Measurements from ENCODE around the gene SGMS1.

DNA sequence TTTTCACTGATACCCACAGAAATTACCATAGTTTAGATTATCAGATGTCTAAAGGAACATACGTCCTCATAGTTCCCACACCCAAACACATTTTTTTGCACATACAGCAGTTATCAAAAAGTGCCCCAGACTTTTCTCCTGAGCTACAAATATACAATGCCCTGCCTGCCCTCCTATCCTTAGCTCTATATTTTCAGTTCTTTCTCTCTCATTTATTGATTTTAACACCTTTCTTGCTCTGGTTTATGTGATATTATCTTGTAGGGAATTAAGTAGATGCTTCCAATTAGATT lies 25.1 kb upstream of the SGMS1 start:
- TF ChIP-seq, protein P1, sequence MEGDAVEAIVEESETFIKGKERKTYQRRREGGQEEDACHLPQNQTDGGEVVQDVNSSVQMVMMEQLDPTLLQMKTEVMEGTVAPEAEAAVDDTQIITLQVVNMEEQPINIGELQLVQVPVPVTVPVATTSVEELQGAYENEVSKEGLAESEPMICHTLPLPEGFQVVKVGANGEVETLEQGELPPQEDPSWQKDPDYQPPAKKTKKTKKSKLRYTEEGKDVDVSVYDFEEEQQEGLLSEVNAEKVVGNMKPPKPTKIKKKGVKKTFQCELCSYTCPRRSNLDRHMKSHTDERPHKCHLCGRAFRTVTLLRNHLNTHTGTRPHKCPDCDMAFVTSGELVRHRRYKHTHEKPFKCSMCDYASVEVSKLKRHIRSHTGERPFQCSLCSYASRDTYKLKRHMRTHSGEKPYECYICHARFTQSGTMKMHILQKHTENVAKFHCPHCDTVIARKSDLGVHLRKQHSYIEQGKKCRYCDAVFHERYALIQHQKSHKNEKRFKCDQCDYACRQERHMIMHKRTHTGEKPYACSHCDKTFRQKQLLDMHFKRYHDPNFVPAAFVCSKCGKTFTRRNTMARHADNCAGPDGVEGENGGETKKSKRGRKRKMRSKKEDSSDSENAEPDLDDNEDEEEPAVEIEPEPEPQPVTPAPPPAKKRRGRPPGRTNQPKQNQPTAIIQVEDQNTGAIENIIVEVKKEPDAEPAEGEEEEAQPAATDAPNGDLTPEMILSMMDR (optimal IDR thresholded peaks at IDR 0.05 in 1 of 3, IDR thresholded peaks at IDR 0.05 in 1 of 3, conservative IDR thresholded peaks at IDR 0.05 in 1 of 3; ENCODE audit: extremely low read depth in 1 of 3, insufficient read depth in 2 of 3, low read length in 3 of 3), result no peak
- TF ChIP-seq EZH2 (IDR thresholded peaks at IDR 0.05; ENCODE audit: low read length), result no peak
